Stomach (tissue), 9 donors: ENCODE data around the gene USP14. TPM values are rescaled to one million over a fixed set of nuclear protein-coding genes. Genes with fewer than 3 reads are reported as not detected.

ENCODE experiments used
- DNase-seq, 2 donors: peaks; one replicate each; pipeline versions ENCODE4 v3.0.0 to v3.0.0-alpha.2; 2013 to 2019
- H3K27ac ChIP-seq, 5 donors: fragments of 200-600 bp in 4 of 5; sonication (generic) in 4 of 5; one replicate each; pipeline ENCODE4 v1.5.1; 2013 to 2019; ENCODE audit warnings: mild to moderate bottlenecking in 1 of 5, moderate library complexity in 1 of 5
- H3K27me3 ChIP-seq, 3 donors: fragments of 200-600 bp; sonication (generic); one replicate each; pipeline ENCODE4 v1.5.1; 2017 to 2019; ENCODE audit warnings: mixed run types in 1 of 3
- H3K36me3 ChIP-seq, 4 donors: fragments of 200-600 bp; sonication (generic); 1 replicate in 3 of 4; 2 replicates in 1 of 4; pipeline ENCODE4 v1.5.1; 2016 to 2019
- H3K4me1 ChIP-seq, 4 donors: fragments of 200-600 bp; sonication (generic); one replicate each; pipeline ENCODE4 v1.5.1; 2016 to 2019
- H3K4me3 ChIP-seq, 4 donors: fragments of 200-600 bp; sonication (generic) in 3 of 4; one replicate each; pipeline ENCODE4 v1.5.1; 2016 to 2019; ENCODE audit warnings: mild to moderate bottlenecking in 1 of 4
- H3K9me3 ChIP-seq, 4 donors: fragments of 200-600 bp; sonication (generic); one replicate each; pipeline ENCODE4 v1.5.1; 2016 to 2019
- EP300 ChIP-seq: sonication (generic); formaldehyde crosslinking; IDR thresholded peaks from one replicate; pipeline ENCODE4 v1.6.1; 2017; ENCODE audit warnings: antibody characterized with exemption
- POLR2A ChIP-seq, 4 donors: fragments of 450-650 bp; IDR thresholded peaks; one replicate each; pipeline ENCODE4 v1.6.1; 2016; ENCODE audit warnings: antibody characterized with exemption in 4 of 4, control low read depth in 2 of 4, mild to moderate bottlenecking in 1 of 4, moderate library complexity in 1 of 4
- POLR2AphosphoS5 ChIP-seq, 3 donors: sonication (generic); formaldehyde crosslinking; IDR thresholded peaks; one replicate each; pipeline ENCODE4 v1.6.1; 2016; ENCODE audit warnings: antibody characterized with exemption in 3 of 3
- WGBS, 5 donors: extraction: QIAGEN DNeasy Blood & Tissue Kit in 3 of 5; methylation state at CpG; one replicate each; pipeline versions ENCODE4 v1.1.5 to v1.1.7; 2013 to 2018; 5-methylcytosine and 5-hydroxymethylcytosine counted together
- intact Hi-C: fragments of 100-400 bp; cut with DNase I; formaldehyde crosslinking; loops from one replicate; pipeline ENCODE4 v1.15.1; 2023; ENCODE audit warnings: low total_unique reads
- polyA plus RNA-seq, 3 donors: library from polyadenylated mRNA; stranded (reverse); fragments of 200-250 nt; gene quantifications; one replicate each; pipeline ENCODE4 v1.2.3, GENCODE V29; 2013
- total RNA-seq, 5 donors: library from RNA; depleted of rRNA; stranded (reverse); fragments of >200 nt; gene quantifications; one replicate each; pipeline versions ENCODE4 v1.1.0 to v1.2.3, GENCODE V29; 2014 to 2016
- TF ChIP-seq, protein P1 (sequence below), 7 experiments: fragments of 450-650 bp in 4 of 7; fragments of 200-600 bp in 3 of 7; sonication (generic) in 3 of 7; IDR thresholded peaks; one replicate each; pipeline ENCODE4 v1.5.1; 2016 to 2019; ENCODE audit warnings: antibody characterized with exemption in 7 of 7, control low read depth in 2 of 7, mild to moderate bottlenecking in 1 of 7
- donor health status: healthy with polysubstance abuse.
- donor health status: Bipolar disorder and iron deficiency.
- donor health status: healthy.

Gene USP14
- total and polyA plus RNA-seq, 8 donors: 10.4 to 59.3 (median 16.2) TPM

DNA sequence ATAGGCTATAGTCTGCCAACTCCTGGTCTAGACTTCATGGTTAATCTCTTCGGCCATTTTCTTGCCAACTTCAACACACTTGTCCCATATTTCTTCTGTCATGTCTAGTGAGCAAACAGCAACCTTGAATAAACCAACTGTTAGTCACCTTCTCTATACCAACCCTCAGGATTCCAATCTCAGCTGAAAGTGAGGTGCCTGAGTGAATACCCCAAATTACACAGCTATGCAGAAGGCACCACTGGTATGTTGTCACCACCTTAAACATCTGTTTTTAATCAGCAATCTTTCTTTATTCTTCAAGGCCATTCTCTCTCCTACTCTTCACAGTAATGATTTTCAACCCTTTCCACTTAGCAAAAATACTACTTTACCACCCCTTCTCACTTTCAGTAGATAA lies 70.2 kb downstream of the USP14 start:
- peaks cover 15 to 53% (median 34%) of the 10 kb centered on the region in 4 donors for H3K36me3 ChIP-seq
- intact Hi-C loops: no loop called here
- 91 to 98% (median 96%) methylated on average over 1 of the region's 1 CpG for WGBS, 5 donors
- no peaks in the 10 kb centered on the region for H3K9me3 ChIP-seq
- DNase-seq: no peak
- no peaks in the 10 kb centered on the region for H3K27me3 ChIP-seq
- H3K27ac ChIP-seq: no peak overlapping the region
- no peak overlapping the region for H3K4me3 ChIP-seq
- H3K4me1 ChIP-seq: no peaks in the 10 kb centered on the region
- TF ChIP-seq POLR2AphosphoS5 (IDR thresholded peaks at IDR 0.05) (no peak), POLR2A (IDR thresholded peaks at IDR 0.05) (no peak), EP300 (no peak)
- TF ChIP-seq, protein P1, sequence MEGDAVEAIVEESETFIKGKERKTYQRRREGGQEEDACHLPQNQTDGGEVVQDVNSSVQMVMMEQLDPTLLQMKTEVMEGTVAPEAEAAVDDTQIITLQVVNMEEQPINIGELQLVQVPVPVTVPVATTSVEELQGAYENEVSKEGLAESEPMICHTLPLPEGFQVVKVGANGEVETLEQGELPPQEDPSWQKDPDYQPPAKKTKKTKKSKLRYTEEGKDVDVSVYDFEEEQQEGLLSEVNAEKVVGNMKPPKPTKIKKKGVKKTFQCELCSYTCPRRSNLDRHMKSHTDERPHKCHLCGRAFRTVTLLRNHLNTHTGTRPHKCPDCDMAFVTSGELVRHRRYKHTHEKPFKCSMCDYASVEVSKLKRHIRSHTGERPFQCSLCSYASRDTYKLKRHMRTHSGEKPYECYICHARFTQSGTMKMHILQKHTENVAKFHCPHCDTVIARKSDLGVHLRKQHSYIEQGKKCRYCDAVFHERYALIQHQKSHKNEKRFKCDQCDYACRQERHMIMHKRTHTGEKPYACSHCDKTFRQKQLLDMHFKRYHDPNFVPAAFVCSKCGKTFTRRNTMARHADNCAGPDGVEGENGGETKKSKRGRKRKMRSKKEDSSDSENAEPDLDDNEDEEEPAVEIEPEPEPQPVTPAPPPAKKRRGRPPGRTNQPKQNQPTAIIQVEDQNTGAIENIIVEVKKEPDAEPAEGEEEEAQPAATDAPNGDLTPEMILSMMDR (IDR thresholded peaks at IDR 0.05): no peak

DNA sequence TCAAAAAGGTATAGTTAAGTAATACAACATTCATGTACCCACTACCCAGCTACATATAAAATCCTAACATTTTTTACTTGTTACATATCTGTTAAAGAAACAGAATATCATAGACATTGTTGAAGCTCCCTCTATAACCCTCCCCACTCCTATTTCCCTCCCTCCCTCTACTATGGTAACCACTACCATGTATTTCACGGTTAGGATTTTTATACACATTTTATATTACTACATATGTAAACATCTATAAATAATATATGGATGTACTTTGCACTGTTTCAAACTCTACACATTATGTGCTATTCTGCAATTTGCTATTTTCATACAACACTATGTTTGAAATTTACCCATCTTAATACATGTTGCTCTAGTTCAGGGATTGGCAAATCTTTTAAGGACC lies 73.2 kb downstream of the USP14 start:
- intact Hi-C loops: no loop called here
- H3K27ac ChIP-seq: no peak overlapping the region
- 75 to 100% (median 79%) methylated on average over 1 of the region's 1 CpG for WGBS, 5 donors
- no peak for DNase-seq
- H3K36me3 ChIP-seq: peaks cover 2 to 23% (median 4%) of the 10 kb centered on the region in 4 donors
- no peak overlapping the region for H3K4me3 ChIP-seq
- no peaks in the 10 kb centered on the region for H3K27me3 ChIP-seq
- no peaks in the 10 kb centered on the region for H3K4me1 ChIP-seq
- no peaks in the 10 kb centered on the region for H3K9me3 ChIP-seq
- TF ChIP-seq, protein P1 (IDR thresholded peaks at IDR 0.05): no peak
- TF ChIP-seq POLR2AphosphoS5 (IDR thresholded peaks at IDR 0.05) (no peak), EP300 (no peak), POLR2A (IDR thresholded peaks at IDR 0.05) (no peak)

DNA sequence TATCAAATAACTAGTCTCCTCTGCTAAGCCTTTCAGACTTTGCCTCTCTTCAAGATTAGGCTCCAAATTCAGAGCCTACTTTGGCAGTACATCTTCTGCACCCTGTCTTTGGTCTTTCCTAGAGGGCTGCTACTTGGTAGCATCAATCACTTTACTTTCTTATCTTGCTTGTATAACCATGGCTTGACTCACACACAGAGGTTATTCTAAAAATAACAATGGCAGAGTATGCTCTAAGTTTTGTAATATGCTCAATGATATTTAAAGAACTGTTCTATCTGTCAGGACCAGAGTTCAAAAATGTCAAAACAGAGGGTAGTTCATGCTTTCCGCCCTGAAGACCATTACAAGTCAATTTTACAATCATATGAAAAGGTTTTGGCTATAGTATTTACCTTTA lies 81.8 kb downstream of the USP14 start:
- Histone ChIP-seq H3K4me1 (peaks cover 0 to 6% (median 0%) of the 10 kb centered on the region in 4 donors), H3K4me3 (no peak overlapping the region), H3K27me3 (no peaks in the 10 kb centered on the region), H3K36me3 (peaks cover 0 to 49% (median 46%) of the 10 kb centered on the region in 4 donors), H3K27ac (no peak overlapping the region), H3K9me3 (no peaks in the 10 kb centered on the region)
- 89 to 100% (median 98%) methylated on average over 1 of the region's 1 CpG for WGBS, 5 donors
- no peak for TF ChIP-seq POLR2AphosphoS5 (IDR thresholded peaks at IDR 0.05)
- TF ChIP-seq, protein P1 (IDR thresholded peaks at IDR 0.05): no peak
- no peak for TF ChIP-seq EP300
- TF ChIP-seq POLR2A (IDR thresholded peaks at IDR 0.05): no peak
- DNase-seq: no peak
- intact Hi-C loops: no loop called here

DNA sequence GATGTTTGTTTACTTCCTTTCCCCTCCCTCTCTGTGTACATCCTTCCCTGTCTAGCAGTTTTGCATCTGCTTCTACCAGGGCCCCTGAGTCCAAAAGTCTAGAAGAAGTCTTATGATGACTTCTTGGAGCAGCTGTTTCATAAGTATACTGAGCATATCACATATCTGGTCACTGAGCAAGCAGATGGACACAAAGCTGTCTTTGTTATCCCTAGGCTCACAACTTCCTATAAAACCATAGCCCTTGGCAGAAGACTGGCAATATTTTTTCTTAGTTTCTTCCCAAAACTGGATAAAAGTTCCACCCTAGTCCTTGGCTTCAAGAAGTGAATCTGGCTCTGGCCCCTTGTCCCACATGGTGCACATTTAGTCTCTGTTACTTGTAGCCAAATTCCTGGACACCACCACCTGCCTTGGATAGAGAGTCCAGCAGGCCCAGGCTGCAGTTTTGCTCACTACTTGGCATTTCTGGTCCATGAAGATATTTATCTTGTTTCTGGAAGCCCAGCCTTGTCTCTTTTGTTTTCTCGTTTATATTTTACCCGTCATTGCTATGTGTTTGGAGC lies 87.0 kb downstream of the USP14 start:
- H3K27ac ChIP-seq: no peak overlapping the region
- peaks cover 8 to 90% (median 87%) of the 10 kb centered on the region in 4 donors for H3K36me3 ChIP-seq
- peaks cover 0 to 3% (median 0%) of the 10 kb centered on the region in 4 donors for H3K4me1 ChIP-seq
- H3K4me3 ChIP-seq: no peak overlapping the region
- TF ChIP-seq, protein P1 (IDR thresholded peaks at IDR 0.05): no peak
- no peak for TF ChIP-seq POLR2AphosphoS5 (IDR thresholded peaks at IDR 0.05)
- TF ChIP-seq POLR2A (IDR thresholded peaks at IDR 0.05): no peak
- TF ChIP-seq EP300: no peak
- no peaks in the 10 kb centered on the region for H3K27me3 ChIP-seq
- intact Hi-C loops: no loop called here
- H3K9me3 ChIP-seq: no peaks in the 10 kb centered on the region
- no peak for DNase-seq
- whole genome bisulfite sequencing, 5 donors: 91 to 98% (median 94%) methylated on average over 2 of the region's 2 CpGs
